WTC11 (cell line): ENCODE data around the gene PCBP1. TPM values are rescaled to one million over a fixed set of nuclear protein-coding genes. Genes with fewer than 3 reads are reported as not detected.
A peak's percentile ranks its signal among the peaks of the same experiment; 100 is the strongest.

Source experiments
- ATAC-seq: fragments of 200-7000 bp; cut with Tn5 transposase; 2 replicates; pipeline ENCODE4 v1.10.0; 2021; ENCODE audit warnings: mild to moderate bottlenecking, moderate library complexity
- CTCF ChIA-PET: fragments of 300-600 bp; sonication (Branson Sonifier 250); formaldehyde crosslinking; loops from one replicate; lab custom pipeline; 2021; ENCODE audit warnings: antibody characterized with exemption; lab: Charles Lee
- POLR2A ChIA-PET: fragments of 350-600 bp; sonication (Branson Sonifier 250); formaldehyde crosslinking; loops from one replicate; lab custom pipeline; 2021; ENCODE audit warnings: antibody characterized with exemption; lab: Charles Lee
- DNase-seq: peaks from one replicate; pipeline ENCODE4 v3.0.0; 2021; ENCODE audit warnings: low spot score
- H3K27ac Mint-ChIP-seq: 2 replicates; pipeline ENCODE4 v1.8.0; 2021; ENCODE audit warnings: mixed read lengths
- H3K27me3 Mint-ChIP-seq: 2 replicates; pipeline ENCODE4 v1.8.0; 2021; ENCODE audit warnings: low read depth, mild to moderate bottlenecking, moderate library complexity, mixed read lengths
- H3K36me3 Mint-ChIP-seq: 2 replicates; pipeline ENCODE4 v1.8.0; 2021; ENCODE audit warnings: mixed read lengths
- H3K4me1 Mint-ChIP-seq: 2 replicates; pipeline ENCODE4 v1.8.0; 2022; ENCODE audit warnings: mixed read lengths
- H3K4me3 Mint-ChIP-seq: 2 replicates; pipeline ENCODE4 v1.8.0; 2021; ENCODE audit warnings: mild to moderate bottlenecking, moderate library complexity, mixed read lengths
- H3K9me3 Mint-ChIP-seq: 2 replicates; pipeline ENCODE4 v1.8.0; 2021; ENCODE audit warnings: mixed read lengths
- ATF1 ChIP-seq: sonication (generic); formaldehyde crosslinking; IDR thresholded peaks from 2 replicates; pipeline ENCODE4 v1.8.1; 2023; ENCODE audit warnings: mild to moderate bottlenecking, moderate library complexity, missing genetic modification reagents
- CREB1 ChIP-seq: sonication (generic); formaldehyde crosslinking; IDR thresholded peaks from 2 replicates; pipeline ENCODE4 v1.8.0; 2023; ENCODE audit warnings: mild to moderate bottlenecking, missing genetic modification reagents
- CREM ChIP-seq: sonication (generic); formaldehyde crosslinking; IDR thresholded peaks from 2 replicates; pipeline ENCODE4 v1.8.1; 2022; ENCODE audit warnings: mild to moderate bottlenecking, missing genetic modification reagents, moderate library complexity
- IRF2 ChIP-seq: sonication (generic); formaldehyde crosslinking; IDR thresholded peaks from 2 replicates; pipeline ENCODE4 v1.8.0; 2022; ENCODE audit warnings: low read depth, missing genetic modification reagents, borderline replicate concordance
- NFATC4 ChIP-seq: fragments of 250-450 bp; sonication (Bioruptor Pico); IDR thresholded peaks from 2 replicates; pipeline ENCODE4 v1.9.0; 2021; ENCODE audit warnings: mild to moderate bottlenecking
- NFE2L1 ChIP-seq: sonication (generic); formaldehyde crosslinking; IDR thresholded peaks from 2 replicates; pipeline ENCODE4 v1.8.1; 2023; ENCODE audit warnings: missing genetic modification reagents
- SMAD4 ChIP-seq: sonication (generic); formaldehyde crosslinking; IDR thresholded peaks from 2 replicates; pipeline ENCODE4 v1.8.0; 2022; ENCODE audit warnings: mild to moderate bottlenecking, missing genetic modification reagents
- SP1 ChIP-seq: sonication (generic); formaldehyde crosslinking; conservative IDR thresholded peaks from 2 replicates; pipeline ENCODE4 v1.8.1; 2022; ENCODE audit warnings: missing genetic modification reagents
- TEAD1 ChIP-seq: sonication (generic); formaldehyde crosslinking; IDR thresholded peaks from 2 replicates; pipeline ENCODE4 v1.8.0; 2022; ENCODE audit warnings: mild to moderate bottlenecking, missing genetic modification reagents
- ZNF121 ChIP-seq: sonication (generic); formaldehyde crosslinking; IDR thresholded peaks from 2 replicates; pipeline ENCODE4 v1.8.0; 2023; ENCODE audit warnings: missing genetic modification reagents
- ZNF219 ChIP-seq: sonication (generic); formaldehyde crosslinking; IDR thresholded peaks from 2 replicates; pipeline ENCODE4 v1.8.0; 2023; ENCODE audit warnings: missing genetic modification reagents, mild to moderate bottlenecking, borderline replicate concordance
- ZNF416 ChIP-seq: fragments of 250-450 bp; sonication (Bioruptor Pico); IDR thresholded peaks from 2 replicates; pipeline ENCODE4 v1.9.0; 2021; ENCODE audit warnings: mild to moderate bottlenecking, inconsistent platforms
- total RNA-seq: library from RNA; stranded (reverse); gene quantifications from 3 replicates; pipeline ENCODE4 v1.2.3, GENCODE V29; 2021
- TF ChIP-seq, protein P1 (sequence below): sonication (generic); formaldehyde crosslinking; IDR thresholded peaks from 2 replicates; pipeline ENCODE4 v1.8.0; 2023; ENCODE audit warnings: missing genetic modification reagents
- TF ChIP-seq, protein P2 (sequence below): sonication (generic); formaldehyde crosslinking; IDR thresholded peaks from 2 replicates; pipeline ENCODE4 v1.8.1; 2022; ENCODE audit warnings: low read depth, mild to moderate bottlenecking, moderate library complexity, missing genetic modification reagents, borderline replicate concordance
- TF ChIP-seq, protein P3 (sequence below): sonication (generic); formaldehyde crosslinking; IDR thresholded peaks from 2 replicates; pipeline ENCODE4 v1.8.1; 2022; ENCODE audit warnings: low read depth, missing genetic modification reagents, borderline replicate concordance
- TF ChIP-seq, protein P4 (sequence below): sonication (generic); formaldehyde crosslinking; IDR thresholded peaks from 2 replicates; pipeline ENCODE4 v1.8.0; 2023; ENCODE audit warnings: missing genetic modification reagents, mild to moderate bottlenecking, borderline replicate concordance
- TF ChIP-seq, protein P5 (sequence below): fragments of 250-450 bp; sonication (Bioruptor Pico); IDR thresholded peaks from 2 replicates; pipeline ENCODE4 v1.9.0; 2021; ENCODE audit warnings: moderate library complexity, mild to moderate bottlenecking, inconsistent platforms, borderline replicate concordance
- TF ChIP-seq, protein P6 (sequence below): sonication (generic); formaldehyde crosslinking; IDR thresholded peaks from 2 replicates; pipeline ENCODE4 v1.8.1; 2023; ENCODE audit warnings: mild to moderate bottlenecking, missing genetic modification reagents, moderate library complexity
- TF ChIP-seq, protein P7 (sequence below): fragments of 250-450 bp; sonication (Bioruptor Pico); conservative IDR thresholded peaks from 2 replicates; pipeline ENCODE4 v1.9.0; 2021; ENCODE audit warnings: mild to moderate bottlenecking
- TF ChIP-seq, protein P8 (sequence below): sonication (generic); formaldehyde crosslinking; IDR thresholded peaks from 2 replicates; pipeline ENCODE4 v1.8.0; 2022; ENCODE audit warnings: mild to moderate bottlenecking, missing genetic modification reagents

Gene PCBP1
- total RNA-seq, 1 experiment from 2014 or later, result 489 TPM

DNA sequence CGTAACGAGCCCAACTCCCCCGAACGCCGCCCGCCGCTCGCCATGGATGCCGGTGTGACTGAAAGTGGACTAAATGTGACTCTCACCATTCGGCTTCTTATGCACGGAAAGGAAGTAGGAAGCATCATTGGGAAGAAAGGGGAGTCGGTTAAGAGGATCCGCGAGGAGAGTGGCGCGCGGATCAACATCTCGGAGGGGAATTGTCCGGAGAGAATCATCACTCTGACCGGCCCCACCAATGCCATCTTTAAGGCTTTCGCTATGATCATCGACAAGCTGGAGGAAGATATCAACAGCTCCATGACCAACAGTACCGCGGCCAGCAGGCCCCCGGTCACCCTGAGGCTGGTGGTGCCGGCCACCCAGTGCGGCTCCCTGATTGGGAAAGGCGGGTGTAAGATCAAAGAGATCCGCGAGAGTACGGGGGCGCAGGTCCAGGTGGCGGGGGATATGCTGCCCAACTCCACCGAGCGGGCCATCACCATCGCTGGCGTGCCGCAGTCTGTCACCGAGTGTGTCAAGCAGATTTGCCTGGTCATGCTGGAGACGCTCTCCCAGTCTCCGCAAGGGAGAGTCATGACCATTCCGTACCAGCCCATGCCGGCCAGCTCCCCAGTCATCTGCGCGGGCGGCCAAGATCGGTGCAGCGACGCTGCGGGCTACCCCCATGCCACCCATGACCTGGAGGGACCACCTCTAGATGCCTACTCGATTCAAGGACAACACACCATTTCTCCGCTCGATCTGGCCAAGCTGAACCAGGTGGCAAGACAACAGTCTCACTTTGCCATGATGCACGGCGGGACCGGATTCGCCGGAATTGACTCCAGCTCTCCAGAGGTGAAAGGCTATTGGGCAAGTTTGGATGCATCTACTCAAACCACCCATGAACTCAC lies 673 bp downstream of the PCBP1 start:
- Mint-ChIP-seq H3K4me3 (peak overlapping the region; percentile 97), H3K36me3 (peaks cover 29% of the 10 kb centered on the region), H3K9me3 (no peaks in the 10 kb centered on the region), H3K4me1 (peaks cover 43% of the 10 kb centered on the region), H3K27ac (peak overlapping the region; percentile 99), H3K27me3 (no peaks in the 10 kb centered on the region; the same call in 1 of the 2 replicates)
- DNase-seq (peak; percentile 52), ATAC-seq (no peak)
- POLR2A ChIA-PET, result interaction anchor here (1.2 to 3.9 kb wide), 5 partner anchors 31 to 174 kb away, joined by 3 to 47 read pairs (median 19); partner anchors contain the start of genes C2orf42 and MXD1
- CTCF ChIA-PET, result interaction anchor here (0.5 to 1.5 kb wide), 3 partner anchors 14 to 174 kb away, joined by 3 to 5 read pairs (median 3); partner anchors contain the start of gene MXD1
- TF ChIP-seq SMAD4 (CRISPR knock-in tag) (no peak), CREM (no peak), NFATC4 (CRISPR knock-in tag) (no peak), IRF2 (CRISPR knock-in tag) (0 out of 2 replicates have a peak, but pooled peaks have one; percentile 53), ATF1 (CRISPR knock-in tag) (0 out of 2 replicates have a peak, but pooled peaks have one; percentile 58), TEAD1 (CRISPR knock-in tag) (no peak), NFE2L1 (peak; percentile 81; the same call in 1 of the 2 replicates), ZNF219 (CRISPR knock-in tag) (no peak), ZNF121 (CRISPR knock-in tag) (no peak), ZNF416 (CRISPR knock-in tag) (no peak), CREB1 (CRISPR knock-in tag) (no peak), SP1 (0 out of 2 replicates have a peak, but pooled peaks have one; percentile 39)
- TF ChIP-seq, protein P1, sequence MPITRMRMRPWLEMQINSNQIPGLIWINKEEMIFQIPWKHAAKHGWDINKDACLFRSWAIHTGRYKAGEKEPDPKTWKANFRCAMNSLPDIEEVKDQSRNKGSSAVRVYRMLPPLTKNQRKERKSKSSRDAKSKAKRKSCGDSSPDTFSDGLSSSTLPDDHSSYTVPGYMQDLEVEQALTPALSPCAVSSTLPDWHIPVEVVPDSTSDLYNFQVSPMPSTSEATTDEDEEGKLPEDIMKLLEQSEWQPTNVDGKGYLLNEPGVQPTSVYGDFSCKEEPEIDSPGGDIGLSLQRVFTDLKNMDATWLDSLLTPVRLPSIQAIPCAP (CRISPR knock-in tag), result 0 out of 2 replicates have a peak, but pooled peaks have one; percentile 22
- TF ChIP-seq, protein P2, sequence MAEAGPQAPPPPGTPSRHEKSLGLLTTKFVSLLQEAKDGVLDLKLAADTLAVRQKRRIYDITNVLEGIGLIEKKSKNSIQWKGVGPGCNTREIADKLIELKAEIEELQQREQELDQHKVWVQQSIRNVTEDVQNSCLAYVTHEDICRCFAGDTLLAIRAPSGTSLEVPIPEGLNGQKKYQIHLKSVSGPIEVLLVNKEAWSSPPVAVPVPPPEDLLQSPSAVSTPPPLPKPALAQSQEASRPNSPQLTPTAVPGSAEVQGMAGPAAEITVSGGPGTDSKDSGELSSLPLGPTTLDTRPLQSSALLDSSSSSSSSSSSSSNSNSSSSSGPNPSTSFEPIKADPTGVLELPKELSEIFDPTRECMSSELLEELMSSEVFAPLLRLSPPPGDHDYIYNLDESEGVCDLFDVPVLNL (CRISPR knock-in tag), result no peak
- TF ChIP-seq, protein P3, sequence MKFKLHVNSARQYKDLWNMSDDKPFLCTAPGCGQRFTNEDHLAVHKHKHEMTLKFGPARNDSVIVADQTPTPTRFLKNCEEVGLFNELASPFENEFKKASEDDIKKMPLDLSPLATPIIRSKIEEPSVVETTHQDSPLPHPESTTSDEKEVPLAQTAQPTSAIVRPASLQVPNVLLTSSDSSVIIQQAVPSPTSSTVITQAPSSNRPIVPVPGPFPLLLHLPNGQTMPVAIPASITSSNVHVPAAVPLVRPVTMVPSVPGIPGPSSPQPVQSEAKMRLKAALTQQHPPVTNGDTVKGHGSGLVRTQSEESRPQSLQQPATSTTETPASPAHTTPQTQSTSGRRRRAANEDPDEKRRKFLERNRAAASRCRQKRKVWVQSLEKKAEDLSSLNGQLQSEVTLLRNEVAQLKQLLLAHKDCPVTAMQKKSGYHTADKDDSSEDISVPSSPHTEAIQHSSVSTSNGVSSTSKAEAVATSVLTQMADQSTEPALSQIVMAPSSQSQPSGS (CRISPR knock-in tag), result no peak
- TF ChIP-seq, protein P4, sequence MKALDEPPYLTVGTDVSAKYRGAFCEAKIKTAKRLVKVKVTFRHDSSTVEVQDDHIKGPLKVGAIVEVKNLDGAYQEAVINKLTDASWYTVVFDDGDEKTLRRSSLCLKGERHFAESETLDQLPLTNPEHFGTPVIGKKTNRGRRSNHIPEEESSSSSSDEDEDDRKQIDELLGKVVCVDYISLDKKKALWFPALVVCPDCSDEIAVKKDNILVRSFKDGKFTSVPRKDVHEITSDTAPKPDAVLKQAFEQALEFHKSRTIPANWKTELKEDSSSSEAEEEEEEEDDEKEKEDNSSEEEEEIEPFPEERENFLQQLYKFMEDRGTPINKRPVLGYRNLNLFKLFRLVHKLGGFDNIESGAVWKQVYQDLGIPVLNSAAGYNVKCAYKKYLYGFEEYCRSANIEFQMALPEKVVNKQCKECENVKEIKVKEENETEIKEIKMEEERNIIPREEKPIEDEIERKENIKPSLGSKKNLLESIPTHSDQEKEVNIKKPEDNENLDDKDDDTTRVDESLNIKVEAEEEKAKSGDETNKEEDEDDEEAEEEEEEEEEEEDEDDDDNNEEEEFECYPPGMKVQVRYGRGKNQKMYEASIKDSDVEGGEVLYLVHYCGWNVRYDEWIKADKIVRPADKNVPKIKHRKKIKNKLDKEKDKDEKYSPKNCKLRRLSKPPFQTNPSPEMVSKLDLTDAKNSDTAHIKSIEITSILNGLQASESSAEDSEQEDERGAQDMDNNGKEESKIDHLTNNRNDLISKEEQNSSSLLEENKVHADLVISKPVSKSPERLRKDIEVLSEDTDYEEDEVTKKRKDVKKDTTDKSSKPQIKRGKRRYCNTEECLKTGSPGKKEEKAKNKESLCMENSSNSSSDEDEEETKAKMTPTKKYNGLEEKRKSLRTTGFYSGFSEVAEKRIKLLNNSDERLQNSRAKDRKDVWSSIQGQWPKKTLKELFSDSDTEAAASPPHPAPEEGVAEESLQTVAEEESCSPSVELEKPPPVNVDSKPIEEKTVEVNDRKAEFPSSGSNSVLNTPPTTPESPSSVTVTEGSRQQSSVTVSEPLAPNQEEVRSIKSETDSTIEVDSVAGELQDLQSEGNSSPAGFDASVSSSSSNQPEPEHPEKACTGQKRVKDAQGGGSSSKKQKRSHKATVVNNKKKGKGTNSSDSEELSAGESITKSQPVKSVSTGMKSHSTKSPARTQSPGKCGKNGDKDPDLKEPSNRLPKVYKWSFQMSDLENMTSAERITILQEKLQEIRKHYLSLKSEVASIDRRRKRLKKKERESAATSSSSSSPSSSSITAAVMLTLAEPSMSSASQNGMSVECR (CRISPR knock-in tag), result peak; percentile 63; the same call in 1 of the 2 replicates
- TF ChIP-seq, protein P5, sequence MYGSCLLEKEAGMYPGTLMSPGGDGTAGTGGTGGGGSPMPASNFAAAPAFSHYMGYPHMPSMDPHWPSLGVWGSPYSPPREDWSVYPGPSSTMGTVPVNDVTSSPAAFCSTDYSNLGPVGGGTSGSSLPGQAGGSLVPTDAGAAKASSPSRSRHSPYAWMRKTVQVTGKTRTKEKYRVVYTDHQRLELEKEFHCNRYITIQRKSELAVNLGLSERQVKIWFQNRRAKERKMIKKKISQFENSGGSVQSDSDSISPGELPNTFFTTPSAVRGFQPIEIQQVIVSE (CRISPR knock-in tag), result no peak
- TF ChIP-seq, protein P6, sequence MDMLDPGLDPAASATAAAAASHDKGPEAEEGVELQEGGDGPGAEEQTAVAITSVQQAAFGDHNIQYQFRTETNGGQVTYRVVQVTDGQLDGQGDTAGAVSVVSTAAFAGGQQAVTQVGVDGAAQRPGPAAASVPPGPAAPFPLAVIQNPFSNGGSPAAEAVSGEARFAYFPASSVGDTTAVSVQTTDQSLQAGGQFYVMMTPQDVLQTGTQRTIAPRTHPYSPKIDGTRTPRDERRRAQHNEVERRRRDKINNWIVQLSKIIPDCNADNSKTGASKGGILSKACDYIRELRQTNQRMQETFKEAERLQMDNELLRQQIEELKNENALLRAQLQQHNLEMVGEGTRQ (CRISPR knock-in tag), result 0 out of 2 replicates have a peak, but pooled peaks have one; percentile 9
- TF ChIP-seq, protein P7, sequence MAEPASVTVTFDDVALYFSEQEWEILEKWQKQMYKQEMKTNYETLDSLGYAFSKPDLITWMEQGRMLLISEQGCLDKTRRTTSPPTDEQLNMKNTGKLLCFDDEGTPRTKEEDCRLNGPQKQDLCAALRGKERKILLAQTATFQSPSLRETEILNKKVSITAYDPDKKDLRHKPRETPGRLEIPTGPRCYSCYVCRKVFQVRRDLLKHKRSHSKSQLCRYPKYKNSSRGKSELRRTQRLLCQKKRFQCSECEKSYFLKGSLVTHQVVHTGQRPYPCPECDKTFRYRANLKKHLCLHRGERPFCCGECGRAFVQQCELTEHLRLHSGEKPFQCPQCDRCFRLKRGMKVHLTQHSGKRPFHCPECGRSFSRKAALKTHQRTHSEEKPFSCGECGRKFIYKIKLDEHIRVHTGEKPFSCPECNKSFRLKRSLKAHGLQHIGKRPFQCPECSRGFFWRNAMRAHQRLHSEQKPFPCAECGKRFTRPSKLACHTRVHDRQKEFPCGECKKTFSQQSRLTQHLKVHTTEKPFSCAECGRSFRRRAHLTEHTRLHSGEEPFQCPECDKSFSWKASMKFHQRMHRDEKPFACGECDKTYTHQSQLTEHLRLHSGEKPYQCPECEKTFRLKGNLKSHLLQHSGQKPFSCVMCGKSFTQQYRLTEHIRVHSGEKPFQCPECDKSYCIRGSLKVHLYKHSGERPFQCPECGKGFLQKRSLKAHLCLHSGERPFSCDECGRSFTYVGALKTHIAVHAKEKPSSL, result no peak
- TF ChIP-seq, protein P8, sequence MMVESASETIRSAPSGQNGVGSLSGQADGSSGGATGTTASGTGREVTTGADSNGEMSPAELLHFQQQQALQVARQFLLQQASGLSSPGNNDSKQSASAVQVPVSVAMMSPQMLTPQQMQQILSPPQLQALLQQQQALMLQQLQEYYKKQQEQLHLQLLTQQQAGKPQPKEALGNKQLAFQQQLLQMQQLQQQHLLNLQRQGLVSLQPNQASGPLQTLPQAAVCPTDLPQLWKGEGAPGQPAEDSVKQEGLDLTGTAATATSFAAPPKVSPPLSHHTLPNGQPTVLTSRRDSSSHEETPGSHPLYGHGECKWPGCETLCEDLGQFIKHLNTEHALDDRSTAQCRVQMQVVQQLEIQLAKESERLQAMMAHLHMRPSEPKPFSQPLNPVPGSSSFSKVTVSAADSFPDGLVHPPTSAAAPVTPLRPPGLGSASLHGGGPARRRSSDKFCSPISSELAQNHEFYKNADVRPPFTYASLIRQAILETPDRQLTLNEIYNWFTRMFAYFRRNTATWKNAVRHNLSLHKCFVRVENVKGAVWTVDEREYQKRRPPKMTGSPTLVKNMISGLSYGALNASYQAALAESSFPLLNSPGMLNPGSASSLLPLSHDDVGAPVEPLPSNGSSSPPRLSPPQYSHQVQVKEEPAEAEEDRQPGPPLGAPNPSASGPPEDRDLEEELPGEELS (CRISPR knock-in tag), result 0 out of 2 replicates have a peak, but pooled peaks have one; percentile 30
